ENCODE results near the gene GFAP.

The GFAP gene

DNA sequence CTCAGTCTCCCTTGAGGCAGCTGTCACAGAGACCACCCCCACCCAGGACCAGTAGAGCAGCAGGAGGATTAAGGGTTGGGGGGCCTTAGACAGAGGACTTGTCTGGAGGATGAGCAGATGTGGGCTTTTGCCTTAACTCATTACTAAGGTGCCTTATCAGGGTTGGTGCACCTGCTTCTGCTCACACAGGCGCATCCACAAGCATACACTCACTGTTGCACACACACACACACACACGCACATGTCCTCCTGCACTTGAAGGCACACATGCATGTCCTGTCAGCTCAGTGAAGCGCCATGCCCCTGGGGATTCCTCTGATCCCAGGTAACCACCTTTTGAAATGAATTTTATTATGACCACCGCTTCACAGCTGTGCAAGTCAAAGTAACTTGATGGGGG lies 1.2 kb downstream of the GFAP start:
- no peak for DNase-seq (ENCODE audit: low read depth)

DNA sequence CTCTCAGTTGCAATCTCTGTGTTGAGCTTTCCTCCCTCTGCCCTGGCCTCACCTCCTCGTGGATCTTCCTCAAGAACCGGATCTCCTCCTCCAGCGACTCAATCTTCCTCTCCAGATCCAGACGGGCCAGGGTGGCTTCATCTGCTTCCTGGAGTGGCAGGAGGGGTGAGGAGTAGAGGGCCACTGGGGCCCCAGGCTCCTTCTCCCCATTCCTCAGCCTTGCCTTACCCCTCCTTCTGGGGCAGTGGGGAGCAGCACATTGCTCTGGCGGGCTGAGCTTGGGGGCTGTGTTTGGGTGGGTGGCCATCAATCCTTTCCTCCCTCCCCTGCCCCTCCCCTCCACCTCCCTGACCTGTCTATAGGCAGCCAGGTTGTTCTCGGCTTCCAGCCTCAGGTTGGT lies 1.6 kb downstream of the GFAP start:
- DNase-seq (ENCODE audit: low read depth), result no peak

DNA sequence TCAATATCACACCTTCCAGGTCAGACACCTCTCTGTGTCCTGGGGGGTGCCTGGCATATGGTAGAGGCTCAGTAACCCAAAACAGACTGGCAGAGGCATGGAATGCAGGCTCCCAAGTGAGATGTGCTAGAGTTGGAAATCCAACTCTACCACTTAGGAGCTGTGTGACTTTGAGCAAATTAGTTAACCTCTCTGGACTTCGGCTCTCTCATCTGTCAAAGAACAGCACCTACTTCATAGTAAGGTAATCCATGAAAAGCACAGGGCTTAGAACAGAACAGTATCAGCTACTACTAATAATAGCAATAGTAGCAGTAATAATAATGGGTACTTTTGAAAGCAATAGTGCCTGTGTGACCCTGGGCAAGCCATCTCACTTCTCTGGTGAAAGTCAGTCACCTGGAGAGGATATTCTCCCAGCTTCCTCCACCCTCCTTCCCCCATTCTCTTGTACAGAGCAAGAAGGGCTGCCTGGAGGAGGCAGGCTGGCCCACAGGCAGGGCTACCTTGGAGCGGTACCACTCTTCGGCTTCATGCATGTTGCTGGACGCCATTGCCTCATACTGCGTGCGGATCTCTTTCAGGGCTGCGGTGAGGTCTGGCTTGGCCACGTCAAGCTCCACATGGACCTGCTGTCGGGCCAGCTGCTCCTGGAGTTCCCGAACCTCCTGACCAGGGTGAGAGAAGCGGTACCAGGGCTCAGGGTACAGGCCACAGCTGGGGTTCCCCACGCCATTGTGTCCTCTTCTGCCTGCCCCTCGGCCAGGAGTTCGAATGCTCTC lies 2.3 kb downstream of the GFAP start:
- no peak for DNase-seq (ENCODE audit: low read depth)

DNA sequence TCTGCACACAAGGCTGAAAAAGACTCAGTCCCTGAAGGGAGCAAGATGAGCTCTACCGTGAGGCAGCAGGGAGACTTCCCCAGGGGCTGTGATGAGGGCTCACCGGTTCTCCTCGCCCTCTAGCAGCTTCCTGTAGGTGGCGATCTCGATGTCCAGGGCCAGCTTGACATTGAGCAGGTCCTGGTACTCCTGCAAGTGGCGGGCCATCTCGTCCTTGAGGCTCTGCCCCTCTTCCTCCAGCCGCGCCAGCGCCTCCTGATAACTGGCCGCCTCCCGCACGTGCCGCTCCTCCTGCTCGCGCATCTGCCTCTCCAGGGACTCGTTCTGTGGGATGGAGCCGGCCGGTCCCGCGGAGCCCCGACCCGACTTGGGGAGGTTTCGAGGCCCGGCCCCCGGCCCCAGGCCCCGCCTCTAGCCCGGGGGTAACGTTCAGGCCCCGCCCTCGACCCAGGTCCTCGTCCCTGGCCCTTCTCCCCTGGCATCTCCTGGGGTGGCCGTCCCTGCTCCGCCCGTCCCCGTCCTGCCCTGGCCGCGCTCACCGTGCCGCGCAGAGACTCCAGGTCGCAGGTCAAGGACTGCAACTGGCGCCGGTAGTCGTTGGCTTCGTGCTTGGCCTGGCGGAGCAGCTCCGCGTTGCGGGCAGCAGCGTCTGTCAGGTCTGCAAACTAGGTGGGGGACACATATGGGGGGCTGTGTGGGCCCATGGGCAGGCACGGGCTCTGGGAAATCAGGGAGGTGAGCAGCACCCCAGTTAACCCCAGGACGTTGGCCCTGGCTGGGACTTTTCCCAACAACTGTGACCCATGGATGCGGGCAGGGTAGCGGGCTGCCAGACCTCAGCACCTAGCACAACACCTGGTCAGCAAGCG lies 3.9 kb downstream of the GFAP start:
- DNase-seq (ENCODE audit: low read depth), result no peak

DNA sequence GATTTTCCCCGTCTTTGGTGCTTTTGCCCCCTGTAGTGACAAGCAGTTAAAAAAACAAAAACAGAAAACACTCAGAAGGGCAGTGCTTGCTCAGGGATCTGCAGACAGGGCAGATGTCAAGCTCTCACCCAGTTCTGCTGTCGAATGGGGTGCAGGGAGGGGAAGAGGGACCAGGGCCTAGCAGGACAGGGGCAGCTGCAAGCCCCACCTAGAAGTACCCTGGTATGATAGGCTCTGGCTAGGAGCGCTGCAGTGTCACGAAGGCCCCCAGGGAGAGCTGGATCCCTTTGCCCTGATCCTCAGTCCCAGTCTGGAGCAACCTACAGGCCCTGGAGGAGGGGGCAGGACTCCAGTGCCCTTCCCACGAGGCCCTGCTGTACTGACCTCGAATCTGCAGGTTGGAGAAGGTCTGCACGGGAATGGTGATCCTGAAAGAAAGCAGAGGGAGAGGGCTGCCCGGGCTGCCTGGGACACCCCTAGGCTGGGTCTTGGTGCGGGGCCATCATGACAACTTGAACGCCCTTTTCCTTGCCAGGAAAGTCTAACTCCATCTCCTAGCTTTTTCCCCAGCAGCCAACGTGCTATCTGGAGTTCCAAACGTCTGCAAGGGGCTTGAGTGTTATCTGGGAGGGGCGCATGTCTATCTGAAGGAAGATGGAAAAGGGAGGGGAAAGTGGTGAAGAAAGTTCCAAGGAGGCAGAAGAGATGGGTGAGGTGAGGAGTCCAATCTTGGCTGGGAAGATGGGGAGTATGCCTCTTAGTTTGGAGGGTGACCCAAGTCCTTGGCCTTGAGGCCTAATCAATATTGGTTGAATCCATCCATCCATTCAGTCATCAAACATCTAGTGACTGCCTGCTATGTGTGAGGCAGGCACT lies 4.8 kb downstream of the GFAP start:
- DNase-seq (ENCODE audit: low read depth), result no peak

DNA sequence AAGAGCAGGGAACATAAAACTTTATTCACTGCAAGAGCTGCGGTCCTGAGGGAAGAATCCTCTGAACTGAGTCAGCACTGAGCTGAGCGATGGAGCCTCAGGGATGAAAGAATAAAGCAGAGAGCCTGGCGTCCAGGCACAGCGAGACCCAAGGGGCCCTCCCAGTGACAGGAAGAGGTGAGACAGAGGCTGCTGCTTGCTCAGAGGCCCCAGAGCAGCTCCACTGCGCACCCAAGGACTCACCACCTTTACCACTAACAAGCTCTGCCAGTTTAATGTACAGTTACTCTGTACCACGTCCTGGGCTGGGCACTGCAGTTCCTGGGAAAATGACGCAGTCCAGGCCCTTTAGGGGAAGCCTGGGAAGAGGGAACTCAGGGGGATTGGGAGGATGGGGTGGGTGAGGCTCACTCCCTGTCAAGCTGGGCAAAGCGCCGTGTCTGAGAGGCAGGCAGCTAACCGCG lies 5.6 kb downstream of the GFAP start:
- peak; percentile 37 for DNase-seq (ENCODE audit: low read depth)

DNA sequence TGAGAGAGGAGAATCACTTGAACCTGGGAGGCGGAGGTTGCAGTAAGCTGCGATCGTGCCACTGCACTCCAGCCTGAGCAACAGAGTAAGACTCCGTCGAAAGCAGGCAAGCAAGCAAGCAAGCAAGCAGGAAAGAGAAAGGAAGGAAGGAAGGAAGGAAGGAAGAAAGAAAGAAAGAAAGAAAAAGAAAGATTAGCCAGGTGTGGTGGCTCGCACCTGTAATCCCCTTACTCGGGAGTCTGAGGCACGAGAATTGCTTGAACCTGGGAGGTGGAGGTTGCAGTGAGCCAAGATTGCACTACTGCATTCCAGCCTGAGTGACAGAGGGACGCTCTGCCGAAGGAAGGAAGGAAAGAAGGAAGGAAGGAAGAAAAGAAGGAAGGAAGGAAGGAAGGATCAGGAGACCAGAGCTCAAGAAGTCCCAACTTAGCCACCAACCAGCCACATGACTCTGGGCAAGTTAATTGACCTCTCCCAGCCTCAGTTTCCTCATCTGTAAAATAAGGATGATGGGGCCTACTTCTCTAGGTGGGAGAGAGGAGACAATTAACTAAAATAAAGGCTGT lies 6.5 kb downstream of the GFAP start:
- no peak for DNase-seq (ENCODE audit: low read depth)

DNA sequence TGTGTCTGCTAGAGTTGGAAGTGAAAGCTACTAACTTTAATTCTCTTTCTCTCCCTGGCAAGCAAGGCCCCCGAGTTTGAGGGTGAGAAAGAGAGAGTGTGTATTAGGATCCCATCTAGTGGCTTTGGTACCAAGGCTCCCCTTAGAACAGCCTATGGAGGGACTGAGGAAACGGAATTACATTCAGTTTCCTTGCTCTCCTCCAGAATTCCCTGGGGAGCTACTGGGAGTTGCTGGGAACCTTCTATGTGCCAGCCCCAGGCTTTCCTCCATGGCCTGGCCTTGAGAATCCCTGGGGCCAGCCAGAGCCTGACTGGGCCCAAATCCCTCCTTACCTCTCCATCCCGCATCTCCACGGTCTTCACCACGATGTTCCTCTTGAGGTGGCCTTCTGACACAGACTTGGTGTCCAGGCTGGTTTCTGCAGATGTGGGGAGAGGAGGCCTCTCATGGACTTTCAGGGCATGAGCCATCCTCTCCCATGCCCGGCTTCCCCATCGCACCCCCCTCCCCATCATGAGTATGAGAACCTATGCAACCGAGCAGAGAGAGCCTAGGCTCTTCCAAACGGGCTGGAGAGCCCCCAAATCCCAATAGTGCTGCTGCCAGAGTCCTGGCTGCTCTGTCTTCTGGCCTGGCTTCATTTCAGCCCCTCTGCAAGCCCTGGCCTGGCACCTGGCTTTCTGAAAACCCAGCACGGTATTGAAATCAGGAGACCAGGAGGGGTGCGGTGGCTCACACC lies 7.4 kb downstream of the GFAP start:
- DNase-seq (ENCODE audit: low read depth), result no peak

DNA sequence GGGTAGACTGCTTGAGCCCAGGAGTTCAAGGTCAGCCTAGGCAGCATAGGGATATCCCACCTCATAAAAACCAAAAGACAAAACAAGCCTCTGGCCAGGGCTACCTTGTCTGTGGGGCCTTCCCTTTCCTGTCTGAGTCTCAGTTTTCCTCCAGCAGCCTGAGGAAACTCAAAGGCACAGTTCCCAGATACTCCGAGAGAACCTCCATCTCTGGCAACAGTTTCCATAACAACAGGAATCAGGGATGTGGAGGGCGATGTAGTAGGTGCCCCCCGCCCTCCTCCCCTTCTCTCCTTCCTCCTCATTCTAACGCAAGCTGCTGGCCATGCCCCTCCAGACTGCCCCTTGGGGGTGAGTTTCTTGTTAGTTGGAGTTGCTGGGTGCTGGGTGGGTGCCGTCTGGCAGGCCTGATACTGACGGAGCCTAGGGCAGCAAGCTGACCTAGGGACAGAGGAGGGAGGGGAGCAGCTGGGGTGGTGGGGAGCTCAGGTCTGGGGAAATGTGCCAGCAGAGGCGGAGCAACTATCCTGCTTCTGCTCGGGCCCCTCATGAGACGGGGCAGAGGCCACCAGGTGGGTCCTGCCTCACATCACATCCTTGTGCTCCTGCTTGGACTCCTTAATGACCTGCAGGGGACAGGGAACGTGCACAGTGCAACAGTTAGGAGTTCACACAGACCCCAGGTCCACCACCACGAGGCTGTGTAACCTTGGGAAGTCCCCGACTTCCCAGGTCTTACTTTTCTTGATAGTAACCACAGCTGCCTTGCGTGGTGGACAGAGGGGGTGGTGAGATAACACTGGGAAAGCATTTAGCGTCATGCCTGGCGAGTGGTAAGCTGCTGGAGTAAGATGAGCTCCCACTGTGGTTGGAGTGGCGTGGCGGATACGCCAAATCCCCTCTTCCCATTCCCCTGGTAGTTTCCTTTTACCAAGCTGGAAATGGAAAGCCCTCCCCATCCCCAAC lies 8.3 kb downstream of the GFAP start:
- no peak for DNase-seq (ENCODE audit: low read depth)

DNA sequence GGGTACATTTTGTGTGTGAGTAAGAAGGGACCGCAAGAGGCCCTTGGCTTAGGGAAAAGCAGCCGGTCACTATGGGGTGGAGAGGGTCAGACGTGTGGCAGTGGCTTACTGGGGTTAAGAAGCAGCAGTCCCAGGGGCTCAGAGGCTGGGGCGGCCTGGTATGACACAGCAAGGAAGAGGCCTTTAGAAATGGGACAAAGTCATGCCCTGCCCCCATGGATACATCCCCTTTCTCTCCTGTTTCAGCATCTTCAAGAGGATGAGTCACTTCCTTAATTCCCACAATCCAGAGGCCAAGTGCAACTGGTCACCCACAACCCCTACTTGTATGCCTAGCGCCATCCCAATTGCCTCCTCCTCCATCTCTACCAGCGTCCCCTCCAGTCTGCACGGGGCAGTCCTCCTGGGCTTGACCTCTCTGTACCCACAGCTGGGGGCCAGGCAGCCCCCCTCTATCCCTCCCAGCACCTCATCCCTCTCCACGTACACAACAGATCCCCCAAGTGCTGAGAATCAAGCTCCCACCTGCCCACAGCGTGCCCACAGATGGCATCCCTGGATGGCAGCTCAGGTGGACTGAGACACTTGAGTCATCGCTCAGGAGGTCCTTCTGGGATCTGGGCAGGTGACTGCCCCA lies 9.2 kb downstream of the GFAP start:
- peak; percentile 70 for DNase-seq (ENCODE audit: low read depth)

DNA sequence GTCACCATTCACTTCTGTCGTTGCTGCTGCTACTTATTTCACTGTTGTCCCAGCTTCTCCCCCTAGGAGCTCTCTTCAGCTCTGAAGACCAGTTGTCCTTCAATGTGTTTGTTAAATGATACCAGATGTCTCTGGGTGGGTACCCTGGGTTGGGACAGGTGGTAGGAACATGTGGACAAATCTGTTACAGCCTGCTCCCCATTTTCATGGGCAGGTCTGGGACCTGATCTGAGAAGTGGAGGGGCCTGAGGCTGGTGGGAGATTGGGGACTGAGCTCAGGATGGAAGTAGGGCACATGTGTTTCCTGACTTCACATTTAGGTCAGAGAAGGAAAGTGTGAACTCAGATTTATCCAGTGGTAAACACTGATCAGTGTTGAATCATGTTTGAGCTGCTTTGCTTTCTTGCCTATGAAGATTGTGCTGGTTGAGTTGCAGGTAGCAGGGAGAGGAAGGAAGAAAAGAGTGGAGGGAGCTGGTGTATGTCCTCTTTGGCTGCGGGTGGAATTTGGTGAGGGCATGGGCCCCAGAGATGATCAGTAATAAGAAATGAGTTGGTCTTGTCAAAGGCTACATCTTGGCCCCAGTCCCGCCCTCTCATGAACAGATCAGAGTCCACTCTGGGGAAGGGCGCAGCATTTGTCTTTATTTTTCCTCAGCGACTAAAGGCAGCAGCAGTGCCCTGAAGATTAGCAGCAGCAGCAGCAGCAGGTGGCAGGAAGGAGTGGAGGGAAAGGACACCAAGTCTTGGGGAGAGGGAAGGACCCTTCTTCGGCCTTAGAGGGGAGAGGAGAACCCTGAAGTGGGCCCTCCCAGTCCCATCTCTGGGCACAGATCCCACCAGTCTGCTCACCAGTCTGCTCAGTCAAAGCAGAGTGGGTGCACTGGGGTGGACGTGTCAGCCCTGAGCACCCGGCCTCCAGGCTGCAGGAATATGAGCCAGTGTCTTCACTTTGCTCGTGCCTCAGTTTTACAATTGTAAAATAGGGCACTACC lies 10.0 kb downstream of the GFAP start:
- no peak for DNase-seq (ENCODE audit: low read depth)

DNA sequence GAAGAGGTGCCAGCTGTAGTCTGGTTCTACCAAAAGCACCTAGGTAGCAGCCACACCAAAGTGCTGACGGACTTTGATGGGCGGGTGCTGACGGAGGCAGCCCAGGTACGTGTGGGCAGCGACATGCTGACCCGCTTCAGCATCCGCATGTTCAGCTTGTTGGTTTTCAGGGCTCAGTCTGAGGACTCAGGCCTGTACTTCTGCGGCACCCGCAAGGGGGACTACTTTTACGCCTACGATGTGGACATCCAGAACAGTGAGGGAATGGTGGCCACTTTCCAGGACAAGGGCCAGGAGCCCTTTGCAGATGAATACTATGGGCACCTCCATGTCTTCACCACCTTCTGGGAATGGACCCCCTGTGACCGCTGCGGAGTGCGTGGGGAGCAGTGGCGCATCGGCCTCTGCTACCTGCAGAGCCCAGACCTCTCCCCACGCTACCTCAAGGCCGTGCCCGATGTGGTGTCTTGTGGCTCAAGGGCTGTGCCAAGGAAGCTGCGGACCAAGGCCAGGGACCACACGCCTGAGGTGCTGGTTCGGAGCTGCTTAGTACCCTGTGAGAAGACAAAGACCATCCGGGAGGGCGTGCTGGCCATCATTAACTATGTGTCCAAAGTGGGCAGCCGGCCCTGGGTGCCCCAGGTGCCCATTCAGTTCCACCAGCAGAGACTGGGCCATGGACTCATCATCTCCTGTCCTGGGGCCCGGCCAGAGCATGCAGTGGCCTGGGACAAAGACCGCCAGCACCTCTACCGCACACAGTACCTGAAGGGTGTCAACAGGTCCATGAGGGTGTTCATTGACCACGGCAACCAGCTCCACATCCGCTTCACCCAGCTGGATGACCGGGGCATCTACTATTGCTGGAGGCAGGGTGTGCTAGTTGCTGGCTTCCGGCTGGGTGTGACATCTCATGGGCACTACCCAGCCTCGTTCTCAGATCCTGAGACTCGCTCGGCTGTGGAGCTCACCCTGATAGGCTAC lies 11.0 kb downstream of the GFAP start:
- DNase-seq (ENCODE audit: low read depth), result no peak

DNA sequence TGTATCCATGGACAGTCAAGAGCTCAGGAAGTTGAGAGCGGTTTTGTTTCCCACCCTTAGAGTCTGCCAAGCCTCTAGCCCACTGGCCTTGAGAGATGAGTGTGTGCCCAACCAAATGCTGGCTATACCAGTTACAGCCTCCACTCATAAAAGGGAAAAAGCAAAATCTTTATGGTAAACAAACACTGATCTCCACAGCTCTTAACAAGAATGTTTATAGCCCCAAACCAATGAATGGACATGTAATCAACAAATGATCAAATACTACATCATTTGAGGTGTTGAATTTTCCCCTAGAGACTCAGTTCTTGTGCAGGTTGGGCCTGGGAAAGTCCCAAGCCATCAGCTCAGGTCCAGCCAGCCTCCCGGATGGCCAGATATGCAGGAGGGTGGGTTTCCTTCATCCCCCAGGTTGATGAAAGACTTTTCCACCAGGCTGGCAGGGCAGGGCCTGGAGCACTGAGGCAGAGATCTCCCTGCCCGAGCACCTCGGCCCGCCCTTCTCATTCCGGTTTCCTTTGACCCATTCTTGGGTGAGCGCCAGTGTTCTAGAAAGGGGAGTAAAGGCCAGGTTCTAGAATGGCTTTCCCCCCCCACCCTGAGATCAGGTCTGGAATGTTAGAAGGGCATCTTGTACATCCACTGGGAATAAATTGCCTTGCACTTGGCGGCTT lies 12.2 kb downstream of the GFAP start:
- DNase-seq (ENCODE audit: low read depth), result no peak

DNA sequence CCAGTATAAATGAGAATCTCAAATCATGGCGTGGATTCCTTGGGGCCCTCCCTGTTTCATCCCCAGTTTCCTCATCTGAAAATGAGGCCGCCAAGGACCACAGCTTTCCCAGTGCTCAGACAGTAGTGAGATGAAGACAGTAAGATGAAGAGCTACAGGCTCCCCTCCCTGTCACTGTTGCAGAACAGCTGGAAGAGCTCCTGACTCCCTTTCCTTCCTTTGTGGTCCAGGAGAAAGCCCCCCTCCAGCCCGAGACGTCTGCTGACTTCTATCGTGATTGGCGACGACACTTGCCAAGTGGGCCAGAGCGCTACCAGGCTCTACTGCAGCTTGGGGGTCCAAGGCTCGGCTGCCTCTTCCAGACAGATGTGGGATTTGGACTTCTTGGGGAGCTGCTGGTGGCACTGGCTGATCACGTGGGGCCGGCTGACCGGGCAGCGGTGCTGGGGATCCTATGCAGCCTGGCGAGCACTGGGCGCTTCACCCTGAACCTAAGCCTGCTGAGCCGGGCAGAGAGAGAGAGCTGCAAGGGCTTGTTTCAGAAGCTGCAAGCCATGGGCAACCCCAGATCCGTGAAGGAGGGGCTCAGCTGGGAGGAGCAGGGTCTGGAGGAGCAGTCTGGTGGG lies 13.1 kb downstream of the GFAP start:
- no peak for DNase-seq (ENCODE audit: low read depth)

DNA sequence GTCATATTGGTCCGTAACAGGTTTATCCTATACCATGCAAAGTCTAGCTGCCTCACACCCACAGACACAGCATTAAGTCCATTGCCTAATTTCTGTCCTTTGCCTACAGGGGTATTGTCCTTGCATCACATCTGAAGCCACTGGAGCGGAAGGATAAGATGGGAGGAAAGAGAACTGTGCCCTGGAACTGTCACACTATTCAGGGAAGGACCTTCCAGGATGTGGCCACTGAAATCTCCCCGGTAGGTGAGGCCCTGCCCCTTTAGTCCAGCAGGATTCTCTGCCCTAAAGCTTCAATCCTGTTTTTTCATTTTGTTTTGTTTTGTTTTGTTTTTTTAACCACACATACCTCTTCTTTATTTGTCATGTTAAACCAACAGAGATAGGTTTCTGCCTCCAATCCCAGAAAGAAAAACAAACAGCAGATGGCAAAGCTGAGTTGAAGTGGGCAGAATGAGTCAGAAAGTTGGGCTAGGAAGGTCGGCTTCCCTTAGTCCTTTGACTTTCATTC lies 13.8 kb downstream of the GFAP start:
- no peak for DNase-seq (ENCODE audit: low read depth)

DNA sequence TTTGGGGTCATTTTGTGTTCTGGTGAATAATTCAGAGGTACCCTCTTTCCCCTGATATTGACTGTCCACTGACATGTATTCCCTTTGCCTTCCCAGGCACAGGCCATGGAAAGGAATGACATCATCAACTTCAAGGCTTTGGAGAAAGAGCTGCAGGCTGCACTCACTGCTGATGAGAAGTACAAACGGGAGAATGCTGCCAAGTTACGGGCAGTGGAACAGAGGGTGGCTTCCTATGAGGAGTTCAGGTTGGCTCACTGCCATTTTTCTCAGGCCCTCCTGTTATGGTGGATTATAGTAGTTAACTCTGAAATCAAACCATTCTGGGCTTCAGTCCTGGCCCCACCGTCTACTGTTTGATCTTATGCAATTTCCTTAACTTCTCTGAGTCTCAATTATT lies 14.4 kb downstream of the GFAP start:
- DNase-seq (ENCODE audit: low read depth), result peak; percentile 46

All from non-pigmented ciliary epithelial cell (primary cell).